Liver (tissue), 3 donors: ENCODE measurements around the gene ACTN4.

ENCODE experiments used
- ATF3 ChIP-seq: IDR thresholded peaks from 2 replicates; pipeline ENCODE4 v1.6.1; 2016; ENCODE audit warnings: antibody characterized with exemption
- GABPA ChIP-seq, 2 donors: IDR thresholded peaks in 1 of 2; conservative IDR thresholded peaks in 1 of 2; 2 replicates each; pipeline ENCODE4 v1.6.1; 2016; ENCODE audit warnings: antibody characterized with exemption in 2 of 2, mild to moderate bottlenecking in 1 of 2, moderate library complexity in 1 of 2
- MAX ChIP-seq: IDR thresholded peaks from 2 replicates; pipeline ENCODE4 v1.6.1; 2016; ENCODE audit warnings: antibody characterized with exemption
- RXRA ChIP-seq, 2 donors: IDR thresholded peaks; 2 replicates each; pipeline ENCODE4 v1.6.1; 2017 to 2018; ENCODE audit warnings: antibody characterized with exemption in 2 of 2, mild to moderate bottlenecking in 1 of 2
- TAF1 ChIP-seq: conservative IDR thresholded peaks from 2 replicates; pipeline ENCODE4 v1.6.1; 2016; ENCODE audit warnings: antibody characterized with exemption, mild to moderate bottlenecking
- TF ChIP-seq, protein P1 (sequence below): fragments of 150-350 bp; IDR thresholded peaks from 2 replicates; pipeline ENCODE4 v1.5.1; 2017; ENCODE audit warnings: improper control_type of control experiment, low read depth, low read length; ENCODE audit not compliant: missing input control
- donor health status: healthy.
- donor health status: healthy.

- TF ChIP-seq, protein P1, sequence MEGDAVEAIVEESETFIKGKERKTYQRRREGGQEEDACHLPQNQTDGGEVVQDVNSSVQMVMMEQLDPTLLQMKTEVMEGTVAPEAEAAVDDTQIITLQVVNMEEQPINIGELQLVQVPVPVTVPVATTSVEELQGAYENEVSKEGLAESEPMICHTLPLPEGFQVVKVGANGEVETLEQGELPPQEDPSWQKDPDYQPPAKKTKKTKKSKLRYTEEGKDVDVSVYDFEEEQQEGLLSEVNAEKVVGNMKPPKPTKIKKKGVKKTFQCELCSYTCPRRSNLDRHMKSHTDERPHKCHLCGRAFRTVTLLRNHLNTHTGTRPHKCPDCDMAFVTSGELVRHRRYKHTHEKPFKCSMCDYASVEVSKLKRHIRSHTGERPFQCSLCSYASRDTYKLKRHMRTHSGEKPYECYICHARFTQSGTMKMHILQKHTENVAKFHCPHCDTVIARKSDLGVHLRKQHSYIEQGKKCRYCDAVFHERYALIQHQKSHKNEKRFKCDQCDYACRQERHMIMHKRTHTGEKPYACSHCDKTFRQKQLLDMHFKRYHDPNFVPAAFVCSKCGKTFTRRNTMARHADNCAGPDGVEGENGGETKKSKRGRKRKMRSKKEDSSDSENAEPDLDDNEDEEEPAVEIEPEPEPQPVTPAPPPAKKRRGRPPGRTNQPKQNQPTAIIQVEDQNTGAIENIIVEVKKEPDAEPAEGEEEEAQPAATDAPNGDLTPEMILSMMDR, result no peak
- TF ChIP-seq RXRA (IDR thresholded peaks at IDR 0.05), result no peak
- TF ChIP-seq MAX, result no peak
- TF ChIP-seq TAF1, result no peak
- no peak for TF ChIP-seq ATF3
- no peak for TF ChIP-seq GABPA (IDR thresholded peaks at IDR 0.05 in 1 of 2, conservative IDR thresholded peaks at IDR 0.05 in 1 of 2)
Measured at GRCh38 chr19:38703509-38703908, 56.1 kb downstream of the ACTN4 start.
